ENCODE measurements around the gene DMRTC2. TPM values are rescaled to one million over a fixed set of nuclear protein-coding genes. Genes with fewer than 3 reads are reported as not detected.

The DMRTC2 gene
- total and polyA plus RNA-seq, 2 of the 8 experiments (the other 6 are each of a cell fraction or from before 2014, with no cell fraction given): not detected

GRCh38 chr19:41879670-41880328 is 35.0 kb downstream of the DMRTC2 start:
- no peak overlapping the region for H3K4ac ChIP-seq (replicated peaks; ENCODE audit: insufficient read length, low read depth, low read length)
- no peak overlapping the region for H2BK15ac ChIP-seq (ENCODE audit: low read length)
- no peak overlapping the region for H3K56ac ChIP-seq (replicated peaks; ENCODE audit: insufficient read length, low read depth, low read length)
- H3K18ac ChIP-seq (ENCODE audit: extremely low read depth, low read length): no peak overlapping the region
- H2BK5ac ChIP-seq (ENCODE audit: low read depth, low read length): no peak overlapping the region
- no peaks in the 10 kb centered on the region for H3K9me3 ChIP-seq (ENCODE audit: insufficient read depth in 2 of 2, low read depth in 1 of 2, low read length in 1 of 2)
- H4K5ac ChIP-seq (ENCODE audit: insufficient read length, low read depth, low read length): no peak overlapping the region
- DNase-seq (ENCODE audit: low read depth in 1 of 2, low spot score in 2 of 2) (no peak), FAIRE-seq (no peak)
- no peaks in the 10 kb centered on the region for H3K79me1 ChIP-seq (ENCODE audit: low read depth, low read length)
- peaks cover 1 to 19% (median 17%) of the 10 kb centered on the region in 4 experiments; a peak in 6 of 7 replicates for H3K27me3 ChIP-seq (replicated peaks in 1 of 4; ENCODE audit: control insufficient read depth in 3 of 4, extremely low read depth in 1 of 4, insufficient read depth in 3 of 4, low read length in 3 of 4)
- ChIA-PET CTCF (ENCODE audit: partially characterized antibody) (interaction anchor here (0.7 to 1.0 kb wide), 2 partner anchors 54 to 509 kb away, joined by 3 read pairs; no protein-coding TSS in a partner anchor), POLR2A (ENCODE audit: partially characterized antibody) (interaction anchor here (0.7 to 13.9 kb wide), 3 partner anchors 11 to 442 kb away, joined by 5 to 298 read pairs (median 7); partner anchors contain the start of gene RPS19)
- no peak overlapping the region for H3K4me3 ChIP-seq (ENCODE audit: extremely low read depth in 1 of 4, insufficient read depth in 2 of 4, low read depth in 3 of 4, low read length in 4 of 4)
- no peak overlapping the region for H2AK5ac ChIP-seq (ENCODE audit: low read depth, low read length)
- H3K9ac ChIP-seq (replicated peaks in 1 of 4; ENCODE audit: extremely low read depth in 1 of 4, low read depth in 3 of 4, low read length in 3 of 4): no peak overlapping the region
- H3K14ac ChIP-seq (ENCODE audit: insufficient read length): no peak overlapping the region
- WGBS, 2 experiments (ENCODE audit: extremely low coverage in 1 of 2, insufficient coverage in 1 of 2, insufficient read length in 1 of 2, insufficient replicate concordance in 2 of 2, low coverage in 1 of 2, low lambda C conversion rate in 2 of 2, missing lambda C conversion rate in 1 of 2): 86% methylated on average over 7 of the region's 7 CpGs; no CpG with 5 or more reads in 1 of the 2 experiments
- no peak overlapping the region for H4K91ac ChIP-seq (replicated peaks; ENCODE audit: insufficient read length, low read length)
- no peak overlapping the region for H2BK12ac ChIP-seq (ENCODE audit: low read depth, low read length)
- no peak overlapping the region for H2BK120ac ChIP-seq (replicated peaks; ENCODE audit: low read depth, low read length)
- peaks cover 0 to 5% (median 2%) of the 10 kb centered on the region in 4 experiments; a peak in 5 of 7 replicates for H3K4me1 ChIP-seq (replicated peaks in 1 of 4; ENCODE audit: control insufficient read depth in 3 of 4, insufficient read depth in 4 of 4, low read length in 3 of 4)
- no peaks in the 10 kb centered on the region for H3K36me3 ChIP-seq (ENCODE audit: control insufficient read depth in 2 of 4, insufficient read depth in 4 of 4, low read length in 3 of 4)
- H2BK20ac ChIP-seq (ENCODE audit: low read length): no peak overlapping the region
- H3K23ac ChIP-seq (ENCODE audit: insufficient read length): no peak overlapping the region
- no peak overlapping the region for H2AFZ ChIP-seq (ENCODE audit: low read length)
- peaks cover 0 to 2% of the 10 kb centered on the region in 2 experiments; a peak in 1 of 4 replicates for H3K79me2 ChIP-seq (ENCODE audit: control insufficient read depth in 1 of 2, insufficient read depth in 2 of 2, low read length in 2 of 2)
- no peaks in the 10 kb centered on the region for H4K20me1 ChIP-seq (replicated peaks in 1 of 2; ENCODE audit: control insufficient read depth in 1 of 2, insufficient read depth in 2 of 2, low read length in 2 of 2)
- H4K8ac ChIP-seq (ENCODE audit: extremely low read depth, insufficient read depth, low read length): no peak overlapping the region; the same call in 1 of the 2 replicates
- no peak overlapping the region for H3K27ac ChIP-seq (ENCODE audit: low read depth, low read length)
- H3K23me2 ChIP-seq (ENCODE audit: low read depth, low read length): peaks cover 16% of the 10 kb centered on the region; the same call in 1 of the 2 replicates
- no peak overlapping the region for H3K4me2 ChIP-seq (ENCODE audit: insufficient read depth in 1 of 2, low read depth in 2 of 2, low read length in 2 of 2)
- TF ChIP-seq EZH2 (IDR thresholded peaks at IDR 0.05; ENCODE audit: low read depth, low read length, severe bottlenecking) (no peak), POLR2AphosphoS5 (IDR thresholded peaks at IDR 0.05; ENCODE audit: low read depth, low read length) (no peak), CEBPB (IDR thresholded peaks at IDR 0.05; ENCODE audit: low read depth, low read length) (no peak), NRF1 (IDR thresholded peaks at IDR 0.05; ENCODE audit: low read depth, low read length) (no peak), EP300 (IDR thresholded peaks at IDR 0.05; ENCODE audit: borderline replicate concordance in 1 of 2, low read depth in 2 of 2, low read length in 2 of 2) (no peak), ATF2 (IDR thresholded peaks at IDR 0.05; ENCODE audit: low read length) (no peak), SUZ12 (IDR thresholded peaks at IDR 0.05; ENCODE audit: low read length) (no peak)
